GM23338 (cell line): Measurements from ENCODE around the gene VWA2. TPM values are rescaled to one million over a fixed set of nuclear protein-coding genes. Genes with fewer than 3 reads are reported as not detected.

Source experiments
- ATAC-seq: fragments of 200-7000 bp; cut with Tn5 transposase; 3 replicates; pipeline ENCODE4 v1.9.1; 2020
- DNase-seq: peaks from one replicate; pipeline ENCODE4 v3.0.0-alpha.2; 2015; ENCODE audit warnings: low spot score
- H2AFZ ChIP-seq: fragments of 200-600 bp; sonication (generic); 2 replicates; pipeline ENCODE4 v1.8.0; 2016; ENCODE audit warnings: antibody characterized with exemption, mild to moderate bottlenecking, moderate library complexity
- H3F3A ChIP-seq: fragments of 200-600 bp; sonication (generic); replicated peaks from 2 replicates; pipeline ENCODE4 v1.8.0; 2017; ENCODE audit warnings: antibody characterized with exemption, mixed run types, low read depth
- H3K27ac ChIP-seq: fragments of 200-600 bp; sonication (generic); 2 replicates; pipeline ENCODE4 v1.6.1; 2016; ENCODE audit warnings: low read depth
- H3K27me3 ChIP-seq: fragments of 200-600 bp; sonication (generic); 2 replicates; pipeline ENCODE4 v1.8.0; 2016; ENCODE audit warnings: mild to moderate bottlenecking, mixed run types, moderate library complexity; ENCODE audit not compliant: insufficient read depth
- H3K36me3 ChIP-seq: fragments of 200-600 bp; sonication (generic); 2 replicates; pipeline ENCODE4 v1.8.0; 2016; ENCODE audit warnings: mild to moderate bottlenecking; ENCODE audit not compliant: insufficient read depth
- H3K4me1 ChIP-seq: fragments of 200-600 bp; sonication (generic); 2 replicates; pipeline ENCODE4 v1.8.0; 2016; ENCODE audit warnings: mild to moderate bottlenecking, moderate library complexity; ENCODE audit not compliant: insufficient read depth
- H3K4me2 ChIP-seq: fragments of 200-600 bp; sonication (generic); 2 replicates; pipeline ENCODE4 v1.7.1; 2017; ENCODE audit warnings: mixed run types
- H3K4me3 ChIP-seq: fragments of 200-600 bp; sonication (generic); 2 replicates; pipeline ENCODE4 v1.6.1; 2016; ENCODE audit warnings: mixed run types
- H3K79me2 ChIP-seq: fragments of 200-600 bp; sonication (generic); replicated peaks from 2 replicates; pipeline ENCODE4 v1.8.0; 2017; ENCODE audit warnings: mild to moderate bottlenecking; ENCODE audit not compliant: insufficient read depth
- H3K9me2 ChIP-seq: fragments of 200-600 bp; sonication (generic); 2 replicates; pipeline ENCODE4 v1.8.0; 2017; ENCODE audit not compliant: insufficient read depth
- H4K20me1 ChIP-seq: fragments of 200-600 bp; sonication (generic); replicated peaks from 2 replicates; pipeline ENCODE4 v1.8.0; 2017; ENCODE audit warnings: mild to moderate bottlenecking; ENCODE audit not compliant: insufficient read depth
- H3K27ac Mint-ChIP-seq: 2 replicates; pipeline ENCODE4 v1.8.0; 2020; ENCODE audit warnings: inconsistent platforms, mild to moderate bottlenecking, moderate library complexity, mixed read lengths
- H3K27me3 Mint-ChIP-seq: 3 replicates; pipeline ENCODE4 v1.8.0; 2022; ENCODE audit warnings: low read depth, mild to moderate bottlenecking, moderate library complexity, mixed read lengths, inconsistent platforms; ENCODE audit not compliant: insufficient read depth, poor library complexity
- H3K36me3 Mint-ChIP-seq: 3 replicates; pipeline ENCODE4 v1.8.0; 2021; ENCODE audit warnings: low read depth, mild to moderate bottlenecking, inconsistent platforms, moderate library complexity, mixed read lengths
- H3K4me1 Mint-ChIP-seq: 3 replicates; pipeline ENCODE4 v1.8.0; 2020; ENCODE audit warnings: mild to moderate bottlenecking, inconsistent platforms, mixed read lengths
- H3K4me3 Mint-ChIP-seq: 3 replicates; pipeline ENCODE4 v1.8.0; 2021; ENCODE audit warnings: moderate library complexity, mild to moderate bottlenecking, inconsistent platforms, mixed read lengths
- H3K9me3 Mint-ChIP-seq: 3 replicates; pipeline ENCODE4 v1.8.0; 2020; ENCODE audit warnings: moderate library complexity, mild to moderate bottlenecking, inconsistent platforms, mixed read lengths
- CREB1 ChIP-seq: fragments of 250-450 bp; sonication (Bioruptor Pico); IDR thresholded peaks from 2 replicates; pipeline ENCODE4 v1.5.0; 2020; ENCODE audit warnings: low read depth, mild to moderate bottlenecking, moderate library complexity
- EZH2 ChIP-seq: fragments of 200-600 bp; sonication (generic); IDR thresholded peaks from one replicate; pipeline ENCODE4 v1.8.0; 2017; ENCODE audit warnings: antibody characterized with exemption, mild to moderate bottlenecking, low read depth; ENCODE audit not compliant: unreplicated experiment
- EZH2phosphoT487 ChIP-seq: fragments of 200-600 bp; sonication (generic); IDR thresholded peaks from one replicate; pipeline ENCODE4 v1.8.1; 2018; ENCODE audit warnings: antibody characterized with exemption; ENCODE audit not compliant: unreplicated experiment
- JUNB ChIP-seq: IDR thresholded peaks from one replicate; pipeline ENCODE4 v1.6.1; 2016; ENCODE audit warnings: antibody characterized with exemption; ENCODE audit not compliant: unreplicated experiment
- NANOG ChIP-seq: IDR thresholded peaks from 2 replicates; pipeline ENCODE4 v1.6.1; 2016; ENCODE audit warnings: antibody characterized with exemption, borderline replicate concordance
- POLR2AphosphoS5 ChIP-seq: IDR thresholded peaks from 2 replicates; pipeline ENCODE4 v1.6.1; 2016; ENCODE audit warnings: antibody characterized with exemption, low read depth
- STAT1 ChIP-seq: IDR thresholded peaks from one replicate; pipeline ENCODE4 v1.6.1; 2016; ENCODE audit warnings: antibody characterized with exemption; ENCODE audit not compliant: unreplicated experiment
- ZNF114 ChIP-seq: fragments of 250-450 bp; sonication (Bioruptor Pico); IDR thresholded peaks from 2 replicates; pipeline ENCODE4 v1.5.0; 2020; ENCODE audit warnings: mild to moderate bottlenecking, moderate library complexity
- ZNF331 ChIP-seq: fragments of 250-450 bp; sonication (Bioruptor Pico); IDR thresholded peaks from 2 replicates; pipeline ENCODE4 v1.5.0; 2020; ENCODE audit warnings: low read depth, mild to moderate bottlenecking, moderate library complexity
- ZNF462 ChIP-seq: fragments of 250-450 bp; sonication (Bioruptor Pico); IDR thresholded peaks from 2 replicates; pipeline ENCODE4 v1.5.0; 2020; ENCODE audit warnings: mild to moderate bottlenecking, moderate library complexity
- polyA plus RNA-seq: library from polyadenylated mRNA; unstranded; fragments of >200 nt; fragmentation: Nextera tagmentation; extraction: Ambion mirVana; gene quantifications from 2 replicates; pipeline ENCODE4 v1.2.1, GENCODE V29; 2016
- total RNA-seq: library from RNA; depleted of rRNA; stranded (reverse); fragments of >200 nt; shearing (Covaris generic); gene quantifications from 2 replicates; pipeline ENCODE4 v1.2.3, GENCODE V29; 2014
- TF ChIP-seq, protein P1 (sequence below), 2 experiments: fragments of 200-600 bp in 1 of 2; sonication (generic) in 1 of 2; conservative IDR thresholded peaks; 2 replicates each; pipeline versions ENCODE4 v1.5.1 to v1.6.1; 2016 to 2017; ENCODE audit warnings: antibody characterized with exemption in 2 of 2, low read depth in 2 of 2, mild to moderate bottlenecking in 2 of 2, moderate library complexity in 1 of 2
- TF ChIP-seq, protein P2 (sequence below): IDR thresholded peaks from one replicate; pipeline ENCODE4 v1.6.1; 2018; ENCODE audit warnings: antibody characterized with exemption; ENCODE audit not compliant: unreplicated experiment
- TF ChIP-seq, protein P3 (sequence below): IDR thresholded peaks from 2 replicates; pipeline ENCODE4 v1.6.1; 2016; ENCODE audit warnings: antibody characterized with exemption

VWA2 gene
- total and polyA plus RNA-seq, 2 experiments from 2014 or later: 0.48 to 3.7 TPM

GRCh38 chr10:114258274-114258840 lies 19.3 kb downstream of the VWA2 start:
- Histone ChIP-seq H3K4me3 (no peak overlapping the region), H3K27me3 (no peaks in the 10 kb centered on the region), H3K36me3 (no peaks in the 10 kb centered on the region), H3K4me1 (peaks cover 6% of the 10 kb centered on the region; the same call in 1 of the 2 replicates), H3F3A (no peaks in the 10 kb centered on the region), H4K20me1 (no peaks in the 10 kb centered on the region), H3K9me2 (no peaks in the 10 kb centered on the region), H2AFZ (no peak overlapping the region), H3K4me2 (no peak overlapping the region), H3K27ac (no peak overlapping the region), H3K79me2 (no peaks in the 10 kb centered on the region)
- Mint-ChIP-seq H3K4me1 (peaks cover 3% of the 10 kb centered on the region), H3K27me3 (peaks cover 13% of the 10 kb centered on the region), H3K9me3 (peaks cover 10% of the 10 kb centered on the region), H3K4me3 (no peak overlapping the region), H3K36me3 (peaks cover 17% of the 10 kb centered on the region), H3K27ac (no peak overlapping the region)
- no peak for DNase-seq
- TF ChIP-seq, protein P1, sequence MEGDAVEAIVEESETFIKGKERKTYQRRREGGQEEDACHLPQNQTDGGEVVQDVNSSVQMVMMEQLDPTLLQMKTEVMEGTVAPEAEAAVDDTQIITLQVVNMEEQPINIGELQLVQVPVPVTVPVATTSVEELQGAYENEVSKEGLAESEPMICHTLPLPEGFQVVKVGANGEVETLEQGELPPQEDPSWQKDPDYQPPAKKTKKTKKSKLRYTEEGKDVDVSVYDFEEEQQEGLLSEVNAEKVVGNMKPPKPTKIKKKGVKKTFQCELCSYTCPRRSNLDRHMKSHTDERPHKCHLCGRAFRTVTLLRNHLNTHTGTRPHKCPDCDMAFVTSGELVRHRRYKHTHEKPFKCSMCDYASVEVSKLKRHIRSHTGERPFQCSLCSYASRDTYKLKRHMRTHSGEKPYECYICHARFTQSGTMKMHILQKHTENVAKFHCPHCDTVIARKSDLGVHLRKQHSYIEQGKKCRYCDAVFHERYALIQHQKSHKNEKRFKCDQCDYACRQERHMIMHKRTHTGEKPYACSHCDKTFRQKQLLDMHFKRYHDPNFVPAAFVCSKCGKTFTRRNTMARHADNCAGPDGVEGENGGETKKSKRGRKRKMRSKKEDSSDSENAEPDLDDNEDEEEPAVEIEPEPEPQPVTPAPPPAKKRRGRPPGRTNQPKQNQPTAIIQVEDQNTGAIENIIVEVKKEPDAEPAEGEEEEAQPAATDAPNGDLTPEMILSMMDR (conservative IDR thresholded peaks at IDR 0.05; ENCODE audit: low read depth in 2 of 2): no peak
- TF ChIP-seq ZNF114 (no peak), CREB1 (no peak), JUNB (no peak), EZH2phosphoT487 (no peak), ZNF331 (CRISPR knock-in tag) (no peak), POLR2AphosphoS5 (no peak), NANOG (no peak), ZNF462 (CRISPR knock-in tag) (no peak), EZH2 (no peak), STAT1 (no peak)
- TF ChIP-seq, protein P2, sequence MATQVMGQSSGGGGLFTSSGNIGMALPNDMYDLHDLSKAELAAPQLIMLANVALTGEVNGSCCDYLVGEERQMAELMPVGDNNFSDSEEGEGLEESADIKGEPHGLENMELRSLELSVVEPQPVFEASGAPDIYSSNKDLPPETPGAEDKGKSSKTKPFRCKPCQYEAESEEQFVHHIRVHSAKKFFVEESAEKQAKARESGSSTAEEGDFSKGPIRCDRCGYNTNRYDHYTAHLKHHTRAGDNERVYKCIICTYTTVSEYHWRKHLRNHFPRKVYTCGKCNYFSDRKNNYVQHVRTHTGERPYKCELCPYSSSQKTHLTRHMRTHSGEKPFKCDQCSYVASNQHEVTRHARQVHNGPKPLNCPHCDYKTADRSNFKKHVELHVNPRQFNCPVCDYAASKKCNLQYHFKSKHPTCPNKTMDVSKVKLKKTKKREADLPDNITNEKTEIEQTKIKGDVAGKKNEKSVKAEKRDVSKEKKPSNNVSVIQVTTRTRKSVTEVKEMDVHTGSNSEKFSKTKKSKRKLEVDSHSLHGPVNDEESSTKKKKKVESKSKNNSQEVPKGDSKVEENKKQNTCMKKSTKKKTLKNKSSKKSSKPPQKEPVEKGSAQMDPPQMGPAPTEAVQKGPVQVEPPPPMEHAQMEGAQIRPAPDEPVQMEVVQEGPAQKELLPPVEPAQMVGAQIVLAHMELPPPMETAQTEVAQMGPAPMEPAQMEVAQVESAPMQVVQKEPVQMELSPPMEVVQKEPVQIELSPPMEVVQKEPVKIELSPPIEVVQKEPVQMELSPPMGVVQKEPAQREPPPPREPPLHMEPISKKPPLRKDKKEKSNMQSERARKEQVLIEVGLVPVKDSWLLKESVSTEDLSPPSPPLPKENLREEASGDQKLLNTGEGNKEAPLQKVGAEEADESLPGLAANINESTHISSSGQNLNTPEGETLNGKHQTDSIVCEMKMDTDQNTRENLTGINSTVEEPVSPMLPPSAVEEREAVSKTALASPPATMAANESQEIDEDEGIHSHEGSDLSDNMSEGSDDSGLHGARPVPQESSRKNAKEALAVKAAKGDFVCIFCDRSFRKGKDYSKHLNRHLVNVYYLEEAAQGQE: no peak
- TF ChIP-seq, protein P3, sequence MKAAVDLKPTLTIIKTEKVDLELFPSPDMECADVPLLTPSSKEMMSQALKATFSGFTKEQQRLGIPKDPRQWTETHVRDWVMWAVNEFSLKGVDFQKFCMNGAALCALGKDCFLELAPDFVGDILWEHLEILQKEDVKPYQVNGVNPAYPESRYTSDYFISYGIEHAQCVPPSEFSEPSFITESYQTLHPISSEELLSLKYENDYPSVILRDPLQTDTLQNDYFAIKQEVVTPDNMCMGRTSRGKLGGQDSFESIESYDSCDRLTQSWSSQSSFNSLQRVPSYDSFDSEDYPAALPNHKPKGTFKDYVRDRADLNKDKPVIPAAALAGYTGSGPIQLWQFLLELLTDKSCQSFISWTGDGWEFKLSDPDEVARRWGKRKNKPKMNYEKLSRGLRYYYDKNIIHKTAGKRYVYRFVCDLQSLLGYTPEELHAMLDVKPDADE: no peak
- no peak for ATAC-seq
